Activated CD4-positive, alpha-beta T cell treated with anti-CD3 and anti-CD28 coated beads, Interleukin-2, amount 50 U/mL, for 16 hours (primary cell): Measurements from ENCODE around the gene EMC6.

Experiments used
- DNase-seq: peaks from one replicate; pipeline ENCODE4 v3.0.0-alpha.2; 2020

The EMC6 gene

GRCh38 chr17:3668279-3669084 is at the start of gene EMC6, which contains the start of gene TAX1BP3:
Gene EMC6, plus strand, starts transcription at chr17:3668812. Its CDS starts 335 bp downstream, at chr17:3669147.
Gene TAX1BP3, minus strand, starts transcription at chr17:3668578. Its CDS starts 52 bp downstream, at chr17:3668526.
- DNase-seq, result peak; percentile 99

GRCh38 chr17:3621146-3621720 is 47.4 kb upstream of the EMC6 start:
- no peak for DNase-seq

GRCh38 chr17:3622977-3623594 is 45.5 kb upstream of the EMC6 start:
- no peak for DNase-seq

GRCh38 chr17:3626831-3627768 is 41.5 kb upstream of the EMC6 start:
- no peak for DNase-seq

DNA sequence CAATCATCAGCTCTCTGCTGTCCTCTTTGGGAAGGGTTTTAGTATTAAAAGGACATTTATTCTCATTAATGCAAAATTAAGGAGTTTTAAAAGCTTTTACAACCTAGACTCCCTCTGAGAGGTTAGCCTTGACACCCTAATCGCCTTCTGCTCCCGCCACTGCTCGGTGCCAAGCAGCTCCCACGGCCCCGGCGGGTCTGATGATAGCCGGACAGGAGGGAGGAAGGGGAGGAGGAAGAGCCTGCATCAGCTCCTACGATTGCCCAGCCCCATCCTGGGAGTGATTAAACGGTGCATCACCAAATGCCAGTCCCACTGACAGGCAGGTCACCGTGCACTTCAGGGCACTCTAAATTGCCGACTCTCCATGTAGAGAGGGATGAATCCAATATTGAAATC is 40.8 kb upstream of the EMC6 start:
- no peak for DNase-seq

DNA sequence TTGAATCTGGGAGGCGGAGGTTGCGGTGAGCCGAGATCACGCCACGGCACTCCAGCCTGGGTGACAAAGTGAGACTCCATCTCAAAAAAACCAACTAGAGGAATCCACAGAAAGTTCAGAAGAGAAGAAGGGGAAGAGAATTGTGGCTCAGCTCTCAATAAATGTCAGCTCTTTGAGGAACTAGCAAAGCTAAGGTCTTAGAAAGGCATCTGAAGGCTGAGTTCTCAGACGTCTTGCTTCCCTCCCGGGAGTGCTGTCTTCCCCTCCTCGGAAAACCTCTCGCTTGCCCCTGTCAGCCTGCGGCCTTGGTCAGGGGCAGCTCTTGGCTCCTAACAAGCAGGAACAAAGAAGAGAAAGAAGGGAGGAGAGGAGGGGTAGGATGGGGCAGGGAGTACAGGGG is 37.8 kb upstream of the EMC6 start:
- DNase-seq, result no peak

DNA sequence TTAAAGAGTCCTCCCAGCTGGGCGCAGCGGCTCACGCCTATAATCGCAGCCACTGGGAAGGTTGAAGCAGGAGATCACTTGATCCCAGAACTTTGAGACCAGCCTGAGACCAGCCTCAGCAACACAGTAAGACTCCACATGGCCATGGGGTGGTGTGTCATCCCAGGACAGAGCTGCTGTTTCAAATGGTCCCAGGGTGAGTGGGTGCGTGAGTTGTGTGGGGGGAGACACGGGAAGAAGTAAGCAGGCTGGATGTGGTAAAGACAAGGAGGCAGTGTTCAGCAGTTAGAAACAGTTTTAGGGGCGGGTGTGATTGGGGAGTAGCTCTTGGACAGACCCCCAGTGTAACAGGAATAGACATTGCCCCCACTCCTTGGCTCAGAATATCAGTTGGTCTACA is 36.3 kb upstream of the EMC6 start:
- no peak for DNase-seq

- no peak for DNase-seq
Measured at GRCh38 chr17:3635474-3636153, 33.0 kb upstream of the EMC6 start.

GRCh38 chr17:3636154-3636907 is 32.3 kb upstream of the EMC6 start, which contains the start of the genes CTNS and SHPK:
Gene CTNS, plus strand, starts transcription at chr17:3636760. Its CDS starts 3,447 bp downstream, at chr17:3640207.
Gene SHPK, minus strand, starts transcription at chr17:3636250. Its CDS starts 31 bp downstream, at chr17:3636219.
- DNase-seq, result peak; percentile 98

- DNase-seq, result no peak
Measured at GRCh38 chr17:3636908-3637373, 31.7 kb upstream of the EMC6 start.

DNA sequence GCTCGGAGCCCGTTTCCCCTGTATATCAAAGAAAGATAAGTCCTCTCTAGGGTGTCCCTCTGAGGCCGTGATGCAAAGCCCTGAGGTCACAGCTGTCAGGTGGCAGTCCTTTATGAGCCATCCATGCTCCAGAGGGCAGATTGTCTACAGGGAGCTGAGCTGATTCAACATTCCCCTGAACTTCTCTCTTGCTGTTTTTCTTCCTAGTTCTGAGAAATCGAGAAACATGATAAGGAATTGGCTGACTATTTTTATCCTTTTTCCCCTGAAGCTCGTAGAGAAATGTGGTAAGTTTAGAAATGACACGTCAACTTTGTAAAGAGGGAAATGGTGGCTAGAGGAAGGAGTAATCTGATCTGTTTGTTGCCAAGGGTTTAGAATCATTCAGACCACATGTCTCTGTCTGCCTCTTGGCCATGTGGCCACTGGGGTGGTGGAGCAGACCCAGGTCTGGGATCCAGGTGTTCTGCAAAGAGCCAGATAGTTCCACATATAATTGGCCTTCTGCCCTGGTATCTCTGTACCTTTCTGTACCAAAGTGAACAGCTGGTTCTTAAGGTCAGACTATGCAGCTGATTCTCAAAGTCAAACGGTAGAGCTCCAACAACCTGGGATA is 28.5 kb upstream of the EMC6 start:
- peak; percentile 80 for DNase-seq

GRCh38 chr17:3641014-3641413 is 27.6 kb upstream of the EMC6 start:
- DNase-seq, result no peak

DNA sequence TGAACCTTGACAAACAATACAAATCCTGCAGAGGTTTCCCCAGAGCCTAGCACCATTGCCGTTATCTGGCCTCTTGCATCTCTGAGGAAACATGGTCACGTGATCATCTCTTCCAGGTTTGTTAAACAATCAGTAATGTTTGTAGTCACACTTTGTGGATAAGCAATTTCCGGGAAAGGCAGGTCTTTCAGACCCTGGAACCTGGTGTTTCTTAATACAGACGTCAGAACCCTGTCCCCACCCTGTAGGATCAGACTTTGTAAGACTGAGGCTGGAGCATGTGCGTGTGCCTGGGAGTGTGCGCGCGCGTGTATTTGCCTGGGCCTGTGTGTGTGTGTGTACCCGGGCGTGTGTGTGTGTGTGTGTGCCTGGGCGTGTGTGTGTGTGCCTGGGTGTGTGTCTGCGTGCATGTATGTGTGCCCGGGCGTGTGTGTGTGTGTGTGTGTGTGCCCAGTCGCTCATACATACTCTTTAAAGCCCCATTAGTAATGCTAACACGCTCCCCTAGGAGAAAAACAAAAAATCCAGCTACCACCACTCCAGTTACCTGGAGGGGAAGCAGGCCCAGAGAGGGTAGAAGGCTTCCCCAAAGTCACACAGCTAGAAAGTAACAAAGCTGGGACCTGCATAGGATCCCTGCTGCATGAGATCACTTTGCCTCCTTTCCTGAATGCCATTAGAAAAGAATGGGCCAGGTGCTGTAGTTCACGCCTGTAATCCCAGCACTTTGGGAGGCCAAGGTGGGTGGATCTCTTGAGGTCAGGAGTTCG is 26.7 kb upstream of the EMC6 start:
- peak; percentile 20 for DNase-seq

DNA sequence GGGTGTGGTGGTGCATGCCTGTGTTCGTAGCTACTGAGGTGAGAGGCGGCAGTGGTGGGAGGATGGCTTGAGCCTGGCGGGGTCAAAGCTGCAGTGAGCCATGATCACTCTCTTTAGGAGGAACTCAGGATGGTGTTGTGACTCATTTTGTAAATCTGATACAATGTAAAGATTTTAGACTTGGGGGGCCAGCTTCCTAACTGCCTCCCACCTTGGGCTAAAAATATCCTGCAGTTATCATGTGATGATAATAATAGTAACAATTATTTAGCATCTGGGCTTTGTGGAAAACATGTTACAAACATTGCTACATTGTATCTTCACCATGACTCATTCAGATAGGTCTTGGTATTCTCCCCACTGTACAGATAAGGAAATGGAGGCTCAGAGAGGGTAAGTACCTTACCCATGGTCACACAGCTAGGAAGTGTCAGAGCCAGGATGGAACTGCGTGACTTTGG is 24.7 kb upstream of the EMC6 start:
- DNase-seq, result peak; percentile 64

- no peak for DNase-seq
Measured at GRCh38 chr17:3645310-3645709, 23.3 kb upstream of the EMC6 start.

- no peak for DNase-seq
Measured at GRCh38 chr17:3647251-3647650, 21.4 kb upstream of the EMC6 start.

DNA sequence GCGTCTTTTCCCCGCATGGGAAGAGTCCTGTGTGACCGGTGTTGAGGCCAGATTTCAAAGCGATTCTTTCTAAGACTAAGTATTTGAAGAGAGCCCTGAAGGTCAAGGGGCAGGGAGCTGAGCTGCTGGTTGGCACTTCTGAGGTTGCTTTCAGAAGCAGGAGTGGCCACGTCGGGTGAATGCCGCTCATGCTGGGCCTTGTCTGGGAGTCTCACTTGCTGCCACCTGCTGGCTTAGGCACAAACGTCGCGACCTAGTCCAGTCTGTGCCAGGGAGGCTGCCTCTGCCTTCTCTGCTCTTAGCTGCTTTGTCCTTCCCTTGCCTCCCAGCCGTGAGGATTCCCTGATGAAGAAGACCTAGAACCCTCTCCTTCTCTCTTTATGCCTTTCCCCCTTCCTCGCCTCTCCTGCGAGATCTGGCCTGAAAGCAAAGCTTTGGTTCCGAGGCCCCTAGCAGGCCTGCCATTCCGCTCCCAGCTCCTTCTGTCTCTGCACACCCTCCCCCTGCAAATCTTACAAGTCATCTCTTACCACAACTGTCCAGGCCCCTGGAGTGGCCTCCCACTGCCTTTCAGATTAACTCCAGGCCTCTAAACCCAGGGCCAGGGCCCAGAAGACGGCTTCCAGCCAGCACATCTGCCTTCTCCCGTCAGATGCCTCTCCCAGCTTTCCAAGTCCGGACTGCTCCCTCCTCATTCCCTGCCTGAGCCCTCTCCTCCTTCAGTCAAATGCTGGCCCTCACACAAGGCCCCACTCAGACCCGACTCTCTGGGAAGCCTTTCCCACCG is 20.6 kb upstream of the EMC6 start:
- DNase-seq, result peak; percentile 62

DNA sequence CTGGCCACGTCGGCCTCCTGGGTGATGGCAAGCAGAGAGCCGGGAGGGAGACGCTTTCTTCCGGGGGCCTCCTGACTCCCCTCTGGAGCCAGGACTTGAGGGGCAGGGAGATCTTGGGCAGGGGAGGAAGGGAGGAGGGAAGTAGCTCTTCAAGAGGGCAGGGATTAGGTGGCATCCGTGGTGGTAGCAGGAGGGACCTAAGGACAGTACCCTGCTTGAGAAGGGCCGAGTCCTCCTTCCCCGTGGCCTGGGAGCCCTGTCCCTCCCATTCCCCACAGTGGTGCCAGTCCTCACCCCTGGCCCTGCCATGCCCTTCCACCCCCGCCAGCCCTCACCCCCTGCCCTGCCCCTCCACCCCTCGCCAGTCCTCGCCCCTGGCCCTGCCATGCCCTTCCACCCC is 12.8 kb upstream of the EMC6 start:
- no peak for DNase-seq

- no peak for DNase-seq
Measured at GRCh38 chr17:3656353-3656752, 12.3 kb upstream of the EMC6 start.
